ENCODE results near the gene ZEB1.

- TF ChIP-seq POLR2AphosphoS5 (IDR thresholded peaks at IDR 0.05) (no peak), CTCF (IDR thresholded peaks at IDR 0.05) (no peak), POLR2A (IDR thresholded peaks at IDR 0.05; ENCODE audit: low read depth) (no peak), EP300 (IDR thresholded peaks at IDR 0.05) (no peak)
These were observed 157.1 kb downstream of the ZEB1 start for GRCh38 chr10:31476088-31476487.

Measured in esophagus muscularis mucosa (tissue), 4 donors.